ENCODE data around the gene KRTAP4-8.
"Not testable (repeated sequence)": the region's sequence is repeated elsewhere in the genome, so short reads cannot be mapped to it uniquely, and the experiment has no call there.

The KRTAP4-8 gene

DNA sequence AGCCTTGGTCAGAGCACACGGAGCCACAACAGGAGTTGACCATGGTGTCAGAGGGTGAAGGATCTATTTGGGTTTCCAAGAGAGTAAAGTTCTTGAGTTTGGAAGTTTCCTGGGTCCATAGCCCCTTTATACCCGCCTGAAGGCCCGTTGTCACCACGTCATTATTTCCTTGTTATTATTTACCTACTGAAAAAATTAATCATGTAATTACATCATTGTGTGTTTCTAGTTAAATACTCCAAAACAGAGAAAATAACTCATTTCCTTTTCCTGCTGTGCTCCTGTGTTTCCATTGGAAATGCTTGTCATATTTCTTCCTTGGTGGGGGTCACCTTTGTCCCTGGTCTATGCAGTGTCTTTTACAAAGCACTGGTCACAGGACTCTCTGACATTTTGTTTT lies at the start of gene KRTAP4-8:
Gene KRTAP4-8, minus strand, starts transcription at position 101 of the 400 bp plus-strand sequence. Its CDS starts 58 bp downstream, at position 43.
- no peak for DNase-seq (ENCODE audit: low read depth)

DNA sequence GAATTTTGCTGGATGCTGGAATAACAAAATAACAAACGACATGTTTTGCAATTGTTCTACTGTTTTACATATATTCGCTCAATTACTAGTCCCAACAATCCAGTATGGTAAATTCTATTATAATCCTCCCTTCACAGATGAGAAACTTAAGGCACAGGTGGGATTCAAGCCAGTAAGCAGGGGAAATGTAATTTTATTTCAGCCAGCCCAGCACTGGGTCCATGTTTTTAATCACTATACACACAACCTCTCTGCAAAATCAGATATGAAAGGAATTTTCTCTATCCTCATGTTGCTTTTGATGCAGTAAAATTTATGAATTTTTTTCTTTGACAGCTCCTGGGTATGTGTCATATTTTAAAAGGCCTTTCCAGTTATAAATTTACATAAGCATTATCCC lies 47.3 kb upstream of the KRTAP4-8 start:
- DNase-seq (ENCODE audit: low read depth) = no peak

DNA sequence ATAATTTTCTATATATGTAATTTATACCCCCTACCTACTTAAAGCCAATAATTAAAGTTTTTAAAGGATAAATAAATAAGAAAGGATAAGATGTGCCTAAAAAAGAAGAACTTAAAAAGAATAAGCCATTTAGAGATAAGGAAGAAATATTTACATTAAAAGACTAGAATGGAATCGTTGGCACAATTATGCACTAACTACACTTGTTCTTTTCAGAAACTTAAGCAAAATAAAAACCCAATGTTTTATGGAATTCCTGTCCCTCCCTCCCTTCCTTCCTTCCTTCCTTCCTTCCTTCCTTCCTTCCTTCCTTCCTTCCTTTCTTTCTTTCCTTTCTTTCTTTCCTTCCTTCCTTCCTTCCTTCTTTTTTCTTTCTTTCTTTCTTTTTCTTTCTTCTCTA lies 46.9 kb upstream of the KRTAP4-8 start:
- no peak for DNase-seq (ENCODE audit: low read depth)

DNA sequence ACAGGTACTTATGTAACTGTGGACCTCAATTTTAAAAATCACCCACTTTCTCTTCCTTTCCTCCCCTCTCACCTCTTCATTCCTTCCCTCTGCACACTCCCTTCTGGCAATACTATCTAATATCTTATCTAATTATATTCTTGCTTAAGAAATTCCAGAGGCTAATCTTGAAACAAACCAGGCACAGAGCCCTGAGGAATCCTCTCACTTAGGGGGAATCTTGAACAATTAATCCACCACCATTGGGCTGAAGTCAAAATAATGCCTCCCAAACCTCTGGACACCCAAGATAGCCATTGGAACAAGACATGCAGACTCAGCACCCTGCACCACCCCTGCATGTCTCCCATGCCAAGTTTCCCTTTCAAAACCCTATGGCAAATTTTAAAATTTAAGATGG lies 43.4 kb upstream of the KRTAP4-8 start:
- peak; percentile 51 for DNase-seq (ENCODE audit: low read depth)

DNA sequence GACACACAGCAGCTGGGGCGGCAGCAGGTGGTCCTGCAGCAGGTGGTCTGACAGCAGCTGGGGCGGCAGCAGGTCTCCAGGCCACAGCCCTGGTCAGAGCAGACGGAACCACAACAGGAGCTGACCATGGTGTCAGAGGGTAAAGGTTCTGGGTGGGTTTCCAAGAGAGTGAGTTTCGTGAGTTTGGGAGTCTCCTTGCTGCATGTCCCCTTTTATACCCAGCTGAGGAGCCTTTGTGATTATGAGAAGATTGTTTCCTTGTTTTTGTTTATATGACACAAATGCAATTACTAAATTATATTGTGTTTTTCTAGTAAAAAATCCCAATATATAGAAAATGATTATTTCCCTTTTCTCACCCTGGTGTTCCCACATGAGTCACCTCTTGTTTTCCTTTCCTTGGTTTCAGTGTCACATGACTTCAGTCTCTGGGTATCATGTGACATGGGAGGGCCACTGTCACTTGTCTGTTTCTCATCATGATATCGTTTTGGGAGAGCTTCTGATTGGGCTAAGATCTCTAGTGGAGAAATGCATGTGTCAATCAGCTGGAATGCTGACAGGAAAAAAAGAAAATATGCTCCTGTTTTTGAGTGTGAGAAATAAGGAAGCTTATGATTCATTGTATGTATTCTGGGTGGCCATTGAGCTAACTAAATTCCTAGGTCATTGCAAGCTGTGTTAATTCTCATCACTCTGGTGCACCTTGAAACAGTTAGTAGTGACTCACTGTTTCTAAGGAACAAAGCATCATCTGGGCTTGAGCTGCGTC lies 42.6 kb upstream of the KRTAP4-8 start, which contains the start of gene KRTAP4-6:
Gene KRTAP4-6, minus strand, starts transcription at position 185 of the 772 bp plus-strand sequence. Its CDS starts 57 bp downstream, at position 128.
- DNase-seq (ENCODE audit: low read depth) = peak; percentile 84

DNA sequence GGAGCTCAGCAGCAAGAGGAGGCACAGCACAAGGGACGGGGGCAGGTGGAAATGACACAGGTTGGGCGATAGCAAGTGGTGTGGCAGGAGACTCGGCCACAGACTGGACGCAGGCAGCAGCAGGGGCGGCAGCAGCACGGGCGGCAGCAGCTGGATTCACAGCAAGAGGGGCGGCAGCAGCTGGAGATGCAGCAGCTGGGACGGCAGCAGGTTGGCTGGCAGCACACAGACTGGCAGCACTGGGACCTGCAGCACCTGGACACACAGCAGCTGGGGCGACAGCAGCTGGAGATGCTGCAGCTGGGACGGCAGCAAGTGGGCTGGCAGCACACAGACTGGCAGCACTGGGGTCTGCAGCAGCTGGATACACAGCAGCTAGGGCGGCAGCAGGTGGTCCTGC lies 41.9 kb upstream of the KRTAP4-8 start:
- not testable (repeated sequence) for DNase-seq (ENCODE audit: low read depth)

DNA sequence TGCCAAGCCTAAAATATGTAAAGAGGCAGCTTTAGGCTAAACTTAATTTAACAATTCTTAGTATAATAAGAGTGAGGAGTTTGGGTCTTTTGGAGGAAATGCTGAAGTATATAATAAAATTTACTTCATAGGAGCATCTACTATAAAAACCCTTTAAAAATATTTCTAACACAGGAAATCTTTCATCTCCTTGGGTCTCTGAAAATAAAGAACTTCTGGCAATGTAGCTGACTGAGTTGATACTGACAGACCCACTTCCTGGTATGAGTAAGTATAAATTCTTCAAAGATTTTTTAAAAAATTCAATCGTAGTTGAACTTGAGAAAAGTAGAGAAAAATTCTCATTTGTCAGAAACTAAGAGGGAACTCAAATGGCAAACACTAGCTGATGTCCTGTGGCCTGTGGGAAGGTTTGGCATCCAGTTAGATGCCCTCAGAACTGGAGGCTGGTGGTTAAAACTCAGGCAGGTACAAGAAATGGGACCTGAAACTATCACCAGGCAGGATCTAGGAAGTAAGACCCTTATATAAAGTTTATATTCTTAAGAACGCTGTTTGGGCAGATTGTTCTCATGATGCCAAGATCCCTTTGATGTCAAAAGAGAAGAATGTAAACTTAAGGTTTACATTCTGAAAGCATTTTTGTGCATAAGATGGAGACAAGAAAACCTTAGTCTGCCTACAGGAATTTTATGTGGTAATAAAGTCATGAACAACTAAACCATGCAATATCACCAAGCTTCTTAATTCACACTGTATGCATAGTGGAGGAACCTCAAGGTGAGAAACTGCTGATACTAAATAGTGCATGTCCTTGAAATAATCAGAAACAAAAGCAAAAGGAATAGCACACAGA lies 36.2 kb upstream of the KRTAP4-8 start:
- no peak for DNase-seq (ENCODE audit: low read depth)

DNA sequence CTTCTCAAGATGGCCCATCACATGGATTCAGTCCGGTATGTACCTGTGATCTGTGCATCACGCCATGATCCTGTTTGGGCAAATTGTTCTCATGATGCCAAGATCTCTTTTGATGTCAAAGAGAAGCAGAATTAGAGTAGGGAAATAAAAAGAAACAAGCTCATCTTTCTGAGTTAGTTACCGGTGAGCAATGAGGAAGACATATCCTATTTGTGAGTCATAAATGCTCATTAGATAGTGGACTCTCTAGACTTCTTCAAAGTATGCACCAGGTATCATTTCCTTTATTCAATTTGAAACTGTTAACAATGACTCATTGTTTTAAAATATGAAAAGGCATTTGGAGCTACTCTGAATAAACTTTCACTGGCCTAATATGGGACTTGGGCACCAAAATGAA lies 34.0 kb upstream of the KRTAP4-8 start:
- DNase-seq (ENCODE audit: low read depth) = peak; percentile 32

DNA sequence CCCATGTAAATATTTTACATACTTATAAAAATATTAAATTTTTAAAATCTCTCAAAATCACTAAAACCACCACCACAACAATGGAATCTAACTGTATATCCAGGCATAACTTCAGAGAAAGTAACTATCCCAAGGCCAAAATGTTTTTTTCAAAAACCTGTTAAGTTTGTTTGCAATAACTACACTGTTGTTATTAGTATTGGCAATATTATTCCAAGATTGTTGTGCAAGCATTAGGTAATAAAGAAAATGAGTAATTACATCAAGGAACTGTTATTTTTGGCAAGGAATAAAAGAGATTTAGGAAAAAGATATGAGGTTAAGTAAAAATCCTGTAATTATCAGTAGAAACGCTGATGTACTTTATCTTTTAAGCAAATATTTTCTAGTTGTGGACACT lies 29.4 kb upstream of the KRTAP4-8 start:
- no peak for DNase-seq (ENCODE audit: low read depth)

DNA sequence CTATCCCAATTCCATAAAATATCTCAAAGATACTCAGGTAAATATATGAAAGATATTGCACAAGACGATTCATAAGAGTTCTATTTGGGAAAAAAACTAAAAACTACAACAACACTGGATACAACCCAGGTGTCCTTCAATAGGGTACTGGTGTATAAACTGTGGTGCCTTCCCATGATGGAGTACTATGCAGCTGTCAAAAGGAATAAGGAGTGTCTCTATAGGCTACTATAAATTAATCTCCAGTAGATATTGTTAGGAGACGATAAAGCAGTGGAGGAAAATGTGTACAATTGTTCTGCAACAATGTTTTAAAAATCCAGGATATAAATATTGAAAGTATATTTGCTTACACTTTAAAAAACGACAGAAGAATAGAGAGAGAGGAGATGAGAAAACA lies 28.5 kb upstream of the KRTAP4-8 start:
- DNase-seq (ENCODE audit: low read depth) = no peak

DNA sequence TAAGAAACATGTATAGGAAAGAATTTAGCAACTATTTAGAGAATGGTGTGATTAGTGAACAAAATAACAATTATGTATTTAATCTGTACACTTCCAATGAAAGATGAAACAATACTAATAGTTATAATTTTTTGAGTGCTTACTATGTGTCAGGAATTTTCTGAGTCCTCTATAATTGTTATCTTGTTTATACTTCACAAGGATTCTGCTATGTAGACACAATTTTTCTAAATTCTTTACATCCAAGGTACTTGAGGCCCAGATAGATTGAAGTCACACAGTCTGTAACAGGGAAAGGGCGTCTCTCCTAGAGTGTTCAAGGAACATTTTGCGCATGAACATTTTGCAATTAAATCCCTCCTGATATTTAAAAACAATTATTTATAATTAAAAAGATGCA lies 27.1 kb upstream of the KRTAP4-8 start:
- no peak for DNase-seq (ENCODE audit: low read depth)

DNA sequence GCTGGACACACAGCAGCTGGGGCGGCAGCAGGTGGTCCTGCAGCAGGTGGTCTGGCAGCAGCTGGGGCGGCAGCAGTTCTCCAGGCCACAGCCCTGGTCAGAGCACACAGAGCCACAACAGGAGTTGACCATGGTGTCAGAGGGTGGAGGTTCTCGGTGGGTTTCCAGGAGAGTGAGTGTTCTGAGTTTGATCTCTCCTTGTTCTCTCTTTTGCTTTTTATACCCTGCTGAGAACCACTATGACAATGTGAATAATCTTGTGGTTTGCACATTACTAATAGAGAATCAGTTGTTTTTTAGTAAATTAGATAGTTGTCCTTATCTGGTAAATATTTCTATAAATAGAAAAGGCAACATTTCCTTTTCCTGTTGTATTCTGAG lies 26.0 kb upstream of the KRTAP4-8 start, which contains the start of gene KRTAP4-12:
Gene KRTAP4-12, minus strand, starts transcription at position 192 of the 381 bp plus-strand sequence. Its CDS starts 60 bp downstream, at position 132.
- DNase-seq (ENCODE audit: low read depth) = not testable (repeated sequence)

DNA sequence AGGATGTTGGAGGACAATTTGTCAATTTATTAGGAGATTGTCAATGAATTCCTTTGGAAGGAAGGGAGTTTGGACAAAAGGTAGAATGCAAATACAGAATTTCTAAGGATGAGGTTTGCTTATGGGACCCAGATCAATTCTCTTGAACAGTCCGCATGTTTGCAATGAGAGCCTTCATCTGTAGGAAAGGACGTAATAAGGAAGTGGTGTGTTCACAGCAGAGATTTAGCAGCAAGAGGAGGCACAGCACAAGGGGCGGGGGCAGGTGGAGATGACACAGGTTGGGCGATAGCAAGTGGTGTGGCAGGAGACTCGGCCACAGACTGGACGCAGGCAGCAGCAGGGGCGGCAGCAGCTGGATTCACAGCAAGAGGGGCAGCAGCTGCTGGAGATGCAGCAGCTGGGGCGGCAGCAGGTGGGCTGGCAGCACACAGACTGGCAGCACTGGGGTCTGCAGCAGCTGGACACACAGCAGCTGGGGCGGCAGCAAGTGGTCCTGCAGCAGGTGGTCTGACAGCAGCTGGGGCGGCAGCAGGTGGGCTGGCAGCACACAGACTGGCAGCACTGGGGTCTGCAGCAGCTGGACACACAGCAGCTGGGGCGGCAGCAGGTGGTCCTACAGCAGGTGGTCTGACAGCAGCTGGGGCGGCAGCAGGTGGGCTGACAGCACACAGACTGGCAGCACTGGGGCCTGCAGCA lies 25.5 kb upstream of the KRTAP4-8 start:
- DNase-seq (ENCODE audit: low read depth) = not testable (repeated sequence)

DNA sequence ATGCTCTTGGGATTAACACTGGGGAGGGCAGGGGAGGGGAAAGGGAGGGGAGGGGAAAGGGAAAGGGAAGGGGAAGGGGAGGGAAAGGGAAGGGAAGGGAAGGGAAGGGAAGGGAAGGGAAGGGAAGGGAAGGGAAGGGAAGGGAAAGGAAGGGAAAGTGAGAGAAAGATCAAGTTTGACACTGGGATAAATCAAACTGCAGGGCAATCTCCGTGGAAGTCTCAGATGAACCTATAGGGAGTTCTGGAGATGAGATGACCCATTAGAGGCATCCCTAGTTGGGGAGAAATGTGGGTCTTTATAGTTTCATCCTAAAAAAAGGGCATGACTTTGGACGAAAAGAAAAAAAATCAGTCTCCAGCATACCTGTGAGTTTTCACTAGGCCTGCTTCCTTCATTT lies 23.8 kb upstream of the KRTAP4-8 start:
- DNase-seq (ENCODE audit: low read depth) = no peak

DNA sequence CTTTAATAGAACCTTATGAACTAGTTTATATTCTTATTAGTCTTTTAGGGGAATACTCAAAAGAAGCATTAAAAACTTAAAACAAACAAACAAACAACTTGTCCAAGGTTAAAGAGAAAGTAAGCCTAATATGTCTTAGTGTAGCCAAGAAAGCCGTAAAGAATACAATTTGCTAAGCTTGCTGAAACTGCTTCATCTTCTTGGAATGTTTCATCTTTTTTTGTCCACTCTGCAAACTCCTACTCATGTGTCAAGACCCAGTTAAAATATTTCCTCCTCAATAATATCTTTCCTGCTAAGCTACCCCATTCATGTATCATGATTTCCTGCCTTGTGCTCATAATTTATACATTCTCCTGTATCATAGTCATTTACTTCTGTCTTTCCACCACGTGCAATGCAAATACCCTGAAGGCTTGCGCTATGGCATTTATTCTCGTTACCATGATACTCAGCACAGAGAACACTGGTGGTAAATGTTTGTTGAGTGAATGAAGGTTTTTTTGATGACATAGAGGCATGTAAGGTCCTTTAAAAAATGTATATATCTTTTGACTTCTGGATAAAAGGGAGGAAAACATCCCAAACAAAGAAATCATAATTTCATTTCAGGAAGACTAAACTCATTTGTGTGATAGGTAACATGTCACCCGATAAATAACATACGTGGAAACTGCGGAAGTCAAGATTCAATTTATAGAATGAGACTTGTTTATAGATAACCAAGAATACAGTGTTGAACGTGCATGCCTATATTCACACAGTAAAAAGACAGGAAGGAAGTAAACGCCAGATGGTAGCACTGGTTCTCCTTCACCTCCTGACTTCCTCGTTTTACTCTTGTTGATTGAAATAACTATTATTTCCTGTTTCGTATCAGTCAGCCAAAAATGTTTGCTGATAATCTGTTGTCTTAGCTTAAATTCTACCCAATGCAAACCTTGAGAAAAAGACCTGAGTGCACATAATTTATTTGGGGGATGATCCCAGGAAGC lies 22.1 kb upstream of the KRTAP4-8 start:
- peak; percentile 25 for DNase-seq (ENCODE audit: low read depth)

DNA sequence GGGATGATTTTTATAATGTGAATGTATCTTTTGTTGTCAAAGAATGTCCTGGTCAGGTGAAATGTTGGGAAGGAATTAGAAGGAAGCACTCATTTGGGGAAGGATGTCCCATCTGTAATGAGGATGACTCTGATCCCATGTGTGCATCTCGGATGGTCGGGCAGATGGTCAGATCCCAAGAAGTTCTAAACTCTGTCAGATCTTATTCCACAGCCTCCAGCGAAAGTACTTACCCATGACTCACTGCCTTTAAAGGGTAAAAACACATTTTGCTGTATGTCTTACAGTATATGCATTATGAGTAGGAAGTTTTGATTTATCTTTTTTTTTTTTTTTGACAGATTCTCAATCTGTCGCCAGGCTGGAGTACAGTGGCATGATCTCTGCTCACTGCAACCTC lies 20.8 kb upstream of the KRTAP4-8 start:
- no peak for DNase-seq (ENCODE audit: low read depth)

DNA sequence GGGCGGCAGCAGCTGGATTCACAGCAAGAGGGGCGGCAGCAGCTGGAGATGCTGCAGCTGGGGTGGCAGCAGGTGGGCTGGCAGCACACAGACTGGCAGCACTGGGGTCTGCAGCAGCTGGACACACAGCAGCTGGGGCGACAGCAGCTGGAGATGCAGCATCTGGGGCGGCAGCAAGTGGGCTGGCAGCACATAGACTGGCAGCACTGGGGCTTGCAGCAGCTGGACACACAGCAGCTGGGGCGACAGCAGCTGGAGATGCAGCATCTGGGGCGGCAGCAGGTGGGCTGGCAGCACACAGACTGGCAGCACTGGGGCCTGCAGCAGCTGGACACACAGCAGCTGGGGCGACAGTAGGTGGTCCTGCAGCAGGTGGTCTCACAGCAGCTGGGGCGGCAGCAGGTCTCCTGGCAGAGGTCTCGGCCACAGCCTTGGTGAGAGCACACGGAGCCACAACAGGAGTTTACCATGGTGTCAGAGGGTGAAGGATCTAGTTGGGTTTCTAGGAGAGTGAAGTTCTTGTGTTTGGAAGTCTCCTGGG lies 20.0 kb upstream of the KRTAP4-8 start, which contains the start of gene KRTAP4-11:
Gene KRTAP4-11, minus strand, starts transcription at position 528 of the 541 bp plus-strand sequence. Its CDS starts 58 bp downstream, at position 470.
- DNase-seq (ENCODE audit: low read depth) = not testable (repeated sequence)

DNA sequence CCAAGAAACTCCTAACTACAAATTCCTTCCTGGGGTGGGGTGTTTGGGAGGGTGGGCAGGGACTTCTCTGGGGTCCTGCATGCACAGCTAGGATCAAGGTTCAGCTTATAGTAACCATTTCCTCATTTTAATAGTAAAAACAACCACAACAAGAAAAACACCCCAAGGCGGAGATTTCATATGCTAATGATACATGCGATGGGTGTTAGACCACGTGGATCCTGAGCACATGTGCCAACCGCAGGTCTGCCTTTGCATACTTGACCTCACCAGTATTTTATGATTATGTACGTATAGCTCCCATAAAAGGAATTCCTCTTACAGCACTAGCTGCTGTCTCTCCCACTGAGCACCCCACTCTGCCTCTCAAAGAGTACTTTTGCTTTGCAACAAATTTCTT lies 18.4 kb upstream of the KRTAP4-8 start:
- DNase-seq (ENCODE audit: low read depth) = no peak

DNA sequence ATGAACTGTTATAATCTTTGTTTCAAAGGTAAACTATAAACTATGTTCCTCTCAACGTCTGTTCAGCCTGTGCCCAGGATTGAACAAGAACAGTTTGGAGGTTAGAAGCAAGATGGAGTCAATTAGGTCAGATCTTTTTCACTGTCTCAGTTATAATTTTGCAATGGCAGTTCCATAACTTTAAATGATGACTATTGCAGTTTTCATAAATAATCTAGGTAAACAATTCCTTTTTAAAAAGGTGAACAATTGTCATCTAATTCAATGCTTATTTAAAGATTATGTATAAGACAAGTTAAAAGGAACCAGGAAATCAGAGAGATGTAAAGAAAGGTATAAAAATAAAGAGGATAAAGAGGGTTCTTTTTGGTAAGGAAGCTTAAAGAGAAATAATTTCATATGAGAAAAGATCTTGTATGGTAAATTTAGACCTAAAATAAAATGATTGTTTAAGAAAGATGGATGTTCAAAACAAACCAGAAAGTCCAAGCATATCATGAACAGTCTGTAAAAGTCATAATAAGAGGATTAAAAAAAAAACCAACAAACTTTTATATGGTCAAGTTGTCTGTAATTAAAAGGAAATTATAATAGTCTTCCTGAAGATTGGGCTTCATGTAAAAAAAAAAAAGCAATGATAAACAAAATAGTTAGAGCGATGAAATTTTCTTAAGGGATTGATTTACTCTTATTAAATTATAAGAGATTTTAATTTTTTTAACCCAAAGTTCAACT lies 13.4 kb upstream of the KRTAP4-8 start:
- no peak for DNase-seq (ENCODE audit: low read depth)
